ENCODE data around the gene SLC38A2.
"Not testable (repeated sequence)": the region's sequence is repeated elsewhere in the genome, so short reads cannot be mapped to it uniquely, and the experiment has no call there.

DNA sequence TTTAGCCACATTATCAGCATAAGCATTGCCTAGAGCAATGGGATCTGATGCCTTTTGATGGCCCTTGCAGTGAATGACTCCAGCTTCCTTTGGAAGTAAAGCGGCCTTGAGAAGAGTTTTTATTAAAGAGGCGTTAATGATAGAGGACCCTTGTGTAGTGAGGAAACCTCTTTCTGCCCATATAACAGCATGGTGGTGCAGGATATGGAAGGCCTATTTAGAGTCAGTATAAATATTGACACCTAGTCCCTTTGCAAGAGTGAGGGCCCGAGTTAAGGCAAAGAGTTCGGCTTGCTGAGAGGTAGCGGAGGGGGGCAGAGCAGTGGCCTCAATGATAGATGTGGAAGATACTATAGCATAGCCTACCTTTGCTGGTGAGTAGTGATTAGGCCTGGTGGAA lies 47.5 kb downstream of the SLC38A2 start:
- not testable (repeated sequence) for TF ChIP-seq POLR2AphosphoS5 (IDR thresholded peaks at IDR 0.05; ENCODE audit: low read depth, low read length)
- TF ChIP-seq, protein P1, sequence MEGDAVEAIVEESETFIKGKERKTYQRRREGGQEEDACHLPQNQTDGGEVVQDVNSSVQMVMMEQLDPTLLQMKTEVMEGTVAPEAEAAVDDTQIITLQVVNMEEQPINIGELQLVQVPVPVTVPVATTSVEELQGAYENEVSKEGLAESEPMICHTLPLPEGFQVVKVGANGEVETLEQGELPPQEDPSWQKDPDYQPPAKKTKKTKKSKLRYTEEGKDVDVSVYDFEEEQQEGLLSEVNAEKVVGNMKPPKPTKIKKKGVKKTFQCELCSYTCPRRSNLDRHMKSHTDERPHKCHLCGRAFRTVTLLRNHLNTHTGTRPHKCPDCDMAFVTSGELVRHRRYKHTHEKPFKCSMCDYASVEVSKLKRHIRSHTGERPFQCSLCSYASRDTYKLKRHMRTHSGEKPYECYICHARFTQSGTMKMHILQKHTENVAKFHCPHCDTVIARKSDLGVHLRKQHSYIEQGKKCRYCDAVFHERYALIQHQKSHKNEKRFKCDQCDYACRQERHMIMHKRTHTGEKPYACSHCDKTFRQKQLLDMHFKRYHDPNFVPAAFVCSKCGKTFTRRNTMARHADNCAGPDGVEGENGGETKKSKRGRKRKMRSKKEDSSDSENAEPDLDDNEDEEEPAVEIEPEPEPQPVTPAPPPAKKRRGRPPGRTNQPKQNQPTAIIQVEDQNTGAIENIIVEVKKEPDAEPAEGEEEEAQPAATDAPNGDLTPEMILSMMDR (IDR thresholded peaks at IDR 0.05): not testable (repeated sequence)
